ENCODE measurements around the gene SLC10A3.

SLC10A3 gene, protein sequence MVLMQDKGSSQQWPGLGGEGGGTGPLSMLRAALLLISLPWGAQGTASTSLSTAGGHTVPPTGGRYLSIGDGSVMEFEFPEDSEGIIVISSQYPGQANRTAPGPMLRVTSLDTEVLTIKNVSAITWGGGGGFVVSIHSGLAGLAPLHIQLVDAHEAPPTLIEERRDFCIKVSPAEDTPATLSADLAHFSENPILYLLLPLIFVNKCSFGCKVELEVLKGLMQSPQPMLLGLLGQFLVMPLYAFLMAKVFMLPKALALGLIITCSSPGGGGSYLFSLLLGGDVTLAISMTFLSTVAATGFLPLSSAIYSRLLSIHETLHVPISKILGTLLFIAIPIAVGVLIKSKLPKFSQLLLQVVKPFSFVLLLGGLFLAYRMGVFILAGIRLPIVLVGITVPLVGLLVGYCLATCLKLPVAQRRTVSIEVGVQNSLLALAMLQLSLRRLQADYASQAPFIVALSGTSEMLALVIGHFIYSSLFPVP

DNA sequence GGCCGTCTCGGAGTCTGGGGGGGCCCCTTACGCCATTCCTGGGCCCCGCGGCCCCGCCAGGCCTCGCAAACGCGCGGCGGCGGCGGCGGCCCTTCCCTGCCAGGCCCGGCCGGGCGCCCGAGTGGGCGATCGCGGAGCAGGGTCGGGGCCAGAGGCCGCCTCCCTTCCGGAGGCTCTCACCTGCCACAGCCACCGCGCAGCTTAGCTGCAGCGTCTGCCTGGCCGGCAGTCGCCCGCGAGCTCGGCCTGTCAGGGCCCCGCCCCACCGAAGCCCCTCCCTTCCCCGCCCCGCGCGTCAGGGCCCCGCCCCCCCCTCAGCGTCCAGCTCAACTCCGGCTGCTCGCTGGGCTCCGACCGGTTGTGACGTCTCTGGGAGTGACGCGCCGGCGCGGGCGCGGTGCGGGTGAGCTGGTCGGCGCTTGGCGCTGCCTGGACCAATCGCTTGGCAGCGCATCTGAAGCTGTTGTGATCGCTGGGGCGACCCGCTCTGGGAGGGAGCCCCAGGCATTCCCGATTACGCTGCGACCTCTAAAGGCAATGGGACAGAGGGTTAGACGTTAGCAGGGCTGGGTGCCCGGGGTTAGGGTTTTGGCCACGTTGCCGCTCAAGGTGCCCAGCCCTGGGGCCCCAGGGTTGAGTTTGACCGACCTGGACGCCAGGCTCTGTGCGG lies at the start of gene SLC10A3:
TSS of gene SLC10A3 (minus strand) at position 216 of the 670 bp plus-strand sequence. CDS start 1,689 bp downstream, outside the sequence.
- peak; percentile 88 to 92 for DNase-seq

DNA sequence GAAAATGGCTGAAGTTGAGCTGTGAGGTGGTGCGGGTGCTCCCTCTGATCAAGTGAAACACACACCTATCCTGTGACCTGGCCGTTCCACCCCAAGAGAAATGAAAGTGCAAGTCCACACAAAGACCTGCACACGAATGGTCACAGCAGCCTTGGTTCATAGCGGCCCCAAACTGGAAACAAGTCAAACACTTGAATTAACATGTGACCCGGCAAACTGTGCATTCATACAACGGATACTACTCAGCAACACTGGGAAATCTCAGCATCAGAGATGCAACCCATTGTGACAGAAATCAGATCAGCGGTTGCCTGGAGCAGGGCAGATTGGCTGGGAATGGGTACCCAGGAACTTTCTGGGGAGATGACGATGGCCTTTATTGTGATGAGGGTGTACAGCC lies 48.6 kb upstream of the SLC10A3 start:
- DNase-seq = no peak

DNA sequence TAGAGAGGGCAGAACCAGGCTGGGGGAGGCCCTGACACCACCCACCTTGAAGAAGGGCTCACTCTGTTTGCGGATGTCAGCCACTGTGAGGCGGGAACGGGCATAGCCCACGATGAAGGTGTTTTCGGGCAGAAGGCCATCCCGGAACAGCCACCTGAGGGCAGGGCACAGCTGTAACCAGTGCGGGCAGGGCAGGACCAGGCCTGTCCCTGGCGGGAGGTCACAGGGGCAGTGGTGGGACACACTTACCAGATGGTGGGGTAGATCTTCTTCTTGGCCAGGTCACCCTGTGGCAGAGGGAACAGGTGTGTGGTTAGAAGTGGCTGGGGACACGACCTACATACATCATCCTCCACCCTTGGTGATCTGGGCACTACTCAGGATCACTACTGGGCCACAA lies 45.5 kb upstream of the SLC10A3 start:
- no peak for DNase-seq

DNA sequence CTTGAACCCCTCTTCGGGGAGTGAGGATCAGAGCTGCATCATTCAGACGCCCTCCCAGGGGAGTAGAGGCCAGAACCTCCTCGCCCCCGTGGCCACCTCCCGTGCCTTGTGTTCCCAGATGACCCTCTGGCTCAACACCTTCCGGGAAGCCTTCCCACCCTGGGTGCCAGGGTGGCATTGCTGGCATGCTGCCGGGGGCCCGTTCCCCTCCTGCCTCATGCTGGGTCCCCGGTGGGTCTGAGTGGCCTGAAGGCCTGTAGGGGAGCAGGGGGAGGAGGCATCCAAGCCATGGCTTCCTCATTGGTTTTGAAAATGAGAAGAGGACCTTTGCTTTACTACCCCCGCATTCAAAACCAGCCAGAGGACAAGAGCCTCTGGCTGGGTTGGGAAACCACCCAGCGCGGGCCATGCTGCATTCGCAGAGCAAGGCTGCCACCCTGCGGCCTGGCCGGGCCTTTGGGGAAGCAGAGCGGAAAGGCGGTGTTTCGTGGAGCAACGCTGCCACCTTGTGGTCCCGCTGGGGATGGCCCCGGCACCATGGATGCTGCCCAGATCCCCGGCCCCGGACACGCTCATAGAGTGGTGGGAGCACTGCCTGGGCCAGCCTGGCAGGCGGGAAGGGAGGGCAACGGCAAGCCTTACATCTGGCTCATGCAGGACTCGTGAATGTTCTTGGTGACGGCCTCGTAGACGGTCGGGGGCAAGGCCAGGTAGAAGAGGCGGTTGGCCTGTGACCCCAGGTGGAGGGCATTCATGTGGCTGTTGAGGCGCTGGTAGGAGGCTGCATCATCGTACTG lies 44.3 kb upstream of the SLC10A3 start:
- peak; percentile 93 to 95 for DNase-seq

DNA sequence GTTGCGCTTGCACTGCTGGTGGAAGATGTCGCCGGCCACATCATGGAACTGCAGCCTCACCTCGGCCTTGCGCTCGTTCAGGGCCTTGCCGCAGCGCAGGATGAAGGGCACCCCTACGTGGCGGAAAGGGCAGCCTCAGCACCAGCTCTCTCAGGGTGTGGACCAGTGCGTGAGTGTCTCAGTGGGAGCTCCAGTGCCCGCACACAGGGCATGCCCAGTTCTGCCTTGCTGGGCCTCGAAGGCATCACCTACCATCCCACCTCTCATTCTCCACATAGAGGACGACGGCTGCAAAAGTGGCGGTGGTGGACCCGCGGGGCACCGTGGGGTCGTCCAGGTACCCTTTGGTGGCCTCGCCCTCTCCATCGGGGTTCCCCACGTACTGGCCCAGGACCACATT lies 42.3 kb upstream of the SLC10A3 start:
- DNase-seq = no peak

DNA sequence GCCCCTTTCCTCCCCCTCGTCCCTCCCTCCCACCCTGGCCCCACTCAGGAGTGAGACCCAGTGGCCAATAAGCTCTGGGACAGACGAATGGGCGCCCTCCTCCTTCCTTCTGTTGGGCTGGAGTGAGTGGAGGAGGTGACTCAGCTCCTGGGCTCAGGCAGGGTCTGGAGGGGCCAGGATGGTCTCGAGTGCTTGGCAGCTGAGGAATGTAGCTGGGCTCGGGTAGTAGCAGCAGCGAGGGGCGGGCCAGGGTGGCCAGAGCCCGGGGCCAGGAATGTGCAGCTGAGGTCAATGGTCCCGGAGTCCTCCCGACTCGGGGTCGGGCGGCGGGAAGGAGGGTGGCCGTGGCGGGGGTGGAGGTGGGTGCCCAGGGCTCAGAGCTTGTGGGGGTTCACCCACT lies 41.2 kb upstream of the SLC10A3 start:
- DNase-seq = no peak

DNA sequence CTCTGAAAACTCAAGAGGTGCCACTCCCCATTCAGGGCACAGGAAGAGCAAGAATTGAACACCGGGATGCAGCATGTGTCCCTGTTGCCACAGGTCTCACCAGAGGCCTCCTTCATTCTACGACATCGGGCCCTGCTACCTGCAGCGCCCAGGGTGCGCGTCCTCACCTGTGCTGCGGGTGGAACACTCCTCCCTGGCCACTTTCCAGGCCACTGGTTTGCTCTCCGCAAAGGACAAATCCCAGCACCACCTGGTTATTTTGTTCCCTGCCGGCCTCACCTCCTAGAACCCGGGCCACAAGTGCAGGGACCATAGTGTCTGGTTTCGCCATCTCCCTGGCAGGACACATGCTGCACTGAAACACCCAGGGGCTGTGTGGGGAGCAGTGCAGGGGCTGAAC lies 39.9 kb upstream of the SLC10A3 start:
- DNase-seq = no peak

DNA sequence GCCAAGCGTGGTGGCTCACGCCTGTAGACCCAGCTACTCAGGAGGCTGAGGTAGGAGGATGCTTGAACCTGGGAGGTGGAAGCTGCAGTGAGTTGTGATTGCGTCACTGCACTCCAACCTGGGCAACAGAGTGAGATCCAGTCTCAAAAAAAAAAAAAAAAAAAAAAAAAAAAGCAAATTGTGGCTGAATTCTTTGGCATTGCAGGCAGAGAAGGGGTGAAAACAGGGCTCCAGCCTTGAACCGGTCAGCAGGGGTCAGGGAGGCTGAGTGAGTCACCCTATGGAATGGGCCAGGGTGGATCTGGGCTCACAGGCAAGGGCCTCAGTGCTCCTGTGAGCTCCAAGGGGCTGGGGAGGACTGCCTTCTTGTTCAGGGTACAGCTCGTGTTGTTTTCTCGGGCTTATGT lies 38.8 kb upstream of the SLC10A3 start:
- DNase-seq = no peak

DNA sequence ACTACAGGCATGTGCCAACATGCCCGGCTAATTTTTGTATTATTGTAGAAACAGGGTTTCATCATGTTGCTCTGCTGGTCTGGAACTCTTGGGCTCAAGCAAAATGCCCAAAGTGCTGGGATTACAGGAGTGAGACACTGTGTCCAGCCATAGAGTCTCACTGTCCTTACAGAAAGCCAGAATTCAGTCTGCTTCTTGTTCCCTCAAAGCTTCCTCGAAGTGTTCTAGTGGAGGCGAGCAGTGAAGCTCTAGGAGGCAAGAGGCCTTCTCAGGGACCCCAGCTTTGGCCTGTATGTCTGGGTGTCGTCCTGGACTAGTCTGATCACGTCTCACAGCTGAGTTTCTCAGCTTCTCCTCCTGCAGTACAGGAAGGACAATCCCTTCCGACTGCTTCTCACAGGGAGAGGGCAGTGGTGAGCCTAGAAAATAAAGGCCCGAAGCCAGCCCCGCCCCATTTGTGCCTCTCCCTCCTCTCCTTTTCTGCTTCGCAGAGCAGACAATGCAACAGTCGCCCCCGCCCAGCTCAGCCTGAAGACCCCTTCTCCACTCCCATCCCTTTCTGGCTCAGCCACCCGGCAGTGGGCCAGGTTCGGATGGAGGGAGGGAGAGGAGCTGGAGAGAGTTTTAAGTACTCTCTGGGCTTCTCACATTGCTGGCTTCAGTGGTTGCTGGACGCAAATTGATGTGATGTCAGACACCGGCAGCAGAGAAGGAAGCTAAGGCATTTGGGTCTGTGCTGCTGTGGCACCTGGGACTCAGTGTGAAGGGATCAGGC lies 36.7 kb upstream of the SLC10A3 start:
- DNase-seq = peak; percentile 73 to 76

DNA sequence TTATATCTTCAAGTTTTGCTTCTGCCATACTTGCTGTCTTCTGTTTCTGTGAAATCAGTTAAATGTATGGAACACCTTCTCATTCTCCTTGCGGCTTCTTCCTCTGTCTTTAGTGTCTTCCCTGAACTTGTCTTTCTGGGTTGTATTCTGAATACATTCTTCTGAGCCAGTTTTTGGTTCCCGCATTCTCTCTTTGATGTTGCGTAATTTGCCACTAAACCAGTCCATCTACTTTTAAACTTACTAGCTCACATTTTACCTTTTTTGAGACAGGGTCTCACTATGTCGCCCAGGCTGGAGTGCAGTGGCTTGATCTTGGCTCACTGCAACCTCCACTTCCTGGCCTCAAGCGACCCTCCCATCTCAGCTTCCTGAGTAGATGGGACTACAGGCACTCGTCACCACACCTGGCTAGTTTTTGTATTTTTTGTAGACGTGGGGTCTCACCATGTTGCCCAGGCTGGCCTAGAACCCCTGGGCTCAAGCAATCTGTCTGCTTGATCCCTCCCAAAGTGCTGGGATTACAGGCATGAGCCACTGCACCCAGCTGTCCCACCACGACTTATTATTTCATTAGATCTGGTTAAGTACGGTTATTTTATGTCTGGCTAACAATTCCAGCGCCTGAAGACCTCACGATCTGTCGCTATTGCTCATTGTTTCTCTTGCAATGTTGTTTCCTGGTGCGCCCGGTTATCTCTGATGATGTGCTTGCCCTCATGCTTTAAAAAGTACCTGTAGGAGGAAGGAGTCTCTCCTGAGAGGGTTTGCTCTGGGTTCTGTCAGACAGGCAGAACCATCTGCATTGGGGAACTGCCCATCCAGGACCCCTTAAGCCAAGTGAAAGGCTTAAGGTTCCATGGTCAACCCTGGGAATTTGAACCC lies 35.4 kb upstream of the SLC10A3 start:
- DNase-seq = no peak

DNA sequence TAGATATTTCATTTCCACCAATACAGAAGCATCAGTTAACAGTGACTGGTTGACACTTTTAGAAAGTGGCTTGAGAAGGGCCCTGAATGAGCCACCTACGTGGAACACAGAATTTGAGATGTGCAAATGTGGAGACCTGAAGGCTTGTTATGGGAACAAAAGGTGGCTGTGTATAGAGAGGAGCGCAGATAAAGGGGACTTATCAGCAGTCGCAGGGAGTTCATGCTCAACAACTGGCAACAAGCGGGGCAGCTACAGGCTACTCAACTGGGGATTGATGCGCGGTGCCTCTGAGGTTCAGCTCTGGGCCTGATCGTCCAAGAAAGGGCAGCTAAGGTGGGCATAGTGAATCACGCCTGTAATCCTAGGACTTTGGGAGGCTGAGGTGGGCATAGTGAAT lies 29.0 kb upstream of the SLC10A3 start:
- DNase-seq = no peak

DNA sequence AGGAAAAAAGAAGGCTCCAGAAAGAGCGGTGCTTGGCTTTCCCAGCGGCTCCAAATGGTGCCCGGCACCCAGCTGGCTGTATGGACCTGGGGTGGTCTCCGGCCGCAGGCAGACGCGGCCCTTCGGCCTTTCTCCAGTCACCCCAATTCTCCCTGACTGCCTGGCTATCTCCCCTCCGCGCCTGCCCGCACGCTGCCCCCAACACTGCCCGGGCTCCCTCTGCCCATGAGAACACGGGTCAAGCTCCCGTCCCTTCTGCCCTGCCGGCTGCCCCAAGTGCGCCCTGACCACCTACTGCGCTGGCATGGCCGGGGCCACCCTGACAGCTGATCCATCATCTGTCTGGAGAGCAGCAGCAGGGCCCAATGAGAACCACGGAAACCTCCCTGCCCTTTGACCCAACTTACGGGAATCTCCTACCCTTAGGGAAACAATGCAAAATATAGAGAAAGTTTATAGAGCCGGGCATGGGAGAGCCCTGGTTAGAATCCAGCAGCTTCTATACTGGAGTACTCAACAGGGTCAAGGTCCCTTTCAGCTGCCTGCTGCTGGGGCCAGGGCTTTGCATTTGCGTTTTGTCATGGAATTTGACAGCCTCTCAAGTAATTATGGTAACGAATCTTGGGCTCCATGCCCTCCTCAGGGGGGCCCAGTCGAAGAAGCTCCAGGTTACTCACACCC lies 26.8 kb upstream of the SLC10A3 start:
- DNase-seq = no peak

DNA sequence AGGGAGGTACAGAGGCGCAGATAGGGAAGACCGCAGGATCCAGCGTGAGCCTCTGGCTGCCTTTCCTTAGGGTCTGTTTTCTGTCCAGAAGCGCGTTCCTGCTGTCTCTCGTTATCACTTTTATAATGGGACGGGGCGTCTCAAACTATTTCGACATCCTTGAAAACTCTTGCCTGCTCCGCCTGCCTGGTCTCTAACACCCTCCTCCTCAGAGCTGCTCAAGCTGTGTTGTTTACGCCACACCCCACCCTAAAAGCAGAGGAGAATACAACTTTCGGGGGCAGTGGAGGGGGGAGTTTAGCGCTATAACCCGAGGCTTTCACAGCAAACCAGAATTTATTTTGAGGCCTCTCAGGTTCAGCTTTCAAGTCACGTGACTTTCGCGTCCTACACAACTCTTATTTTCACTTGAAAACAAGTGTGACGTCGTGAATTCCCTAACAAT lies 26.2 kb upstream of the SLC10A3 start:
- no peak for DNase-seq

DNA sequence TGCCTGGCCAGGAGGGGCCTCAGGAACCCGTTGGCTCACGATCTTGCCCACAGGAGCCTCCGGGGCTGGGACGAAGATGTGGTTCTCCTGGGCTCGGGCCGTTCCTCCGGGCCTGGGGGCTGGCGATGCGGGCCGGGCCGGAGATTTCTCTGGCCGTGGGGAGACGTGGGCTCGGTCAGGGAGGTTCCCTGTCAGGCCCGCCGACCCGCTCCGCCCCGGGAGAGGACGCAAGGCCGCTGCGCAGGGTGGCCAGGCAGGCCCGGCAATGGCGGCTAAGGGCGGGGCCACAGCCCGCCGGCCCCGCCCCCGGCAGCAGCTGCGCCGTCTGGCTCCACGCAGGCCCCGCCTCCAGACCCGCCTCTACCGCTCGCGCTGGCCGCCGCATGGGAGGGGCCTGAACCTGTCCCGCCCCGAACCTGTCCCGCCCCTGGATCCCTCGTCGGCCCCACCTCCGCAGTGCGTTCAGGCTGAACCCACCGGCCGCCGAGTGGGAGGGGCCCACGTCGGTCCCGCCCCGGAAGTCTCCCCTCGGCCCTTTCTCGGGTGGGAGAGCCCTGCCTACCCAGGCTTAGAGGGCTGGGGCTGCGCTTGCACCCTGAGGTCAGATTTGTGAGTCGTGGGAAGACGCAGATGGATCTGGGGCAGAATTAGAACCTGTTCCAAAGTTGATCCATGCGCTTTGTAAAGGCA lies 25.7 kb upstream of the SLC10A3 start, which contains the start of gene FAM3A:
TSS of gene FAM3A (minus strand) at position 267 of the 690 bp plus-strand sequence. CDS start 460 bp downstream, outside the sequence.
- DNase-seq = peak; percentile 95 to 97

DNA sequence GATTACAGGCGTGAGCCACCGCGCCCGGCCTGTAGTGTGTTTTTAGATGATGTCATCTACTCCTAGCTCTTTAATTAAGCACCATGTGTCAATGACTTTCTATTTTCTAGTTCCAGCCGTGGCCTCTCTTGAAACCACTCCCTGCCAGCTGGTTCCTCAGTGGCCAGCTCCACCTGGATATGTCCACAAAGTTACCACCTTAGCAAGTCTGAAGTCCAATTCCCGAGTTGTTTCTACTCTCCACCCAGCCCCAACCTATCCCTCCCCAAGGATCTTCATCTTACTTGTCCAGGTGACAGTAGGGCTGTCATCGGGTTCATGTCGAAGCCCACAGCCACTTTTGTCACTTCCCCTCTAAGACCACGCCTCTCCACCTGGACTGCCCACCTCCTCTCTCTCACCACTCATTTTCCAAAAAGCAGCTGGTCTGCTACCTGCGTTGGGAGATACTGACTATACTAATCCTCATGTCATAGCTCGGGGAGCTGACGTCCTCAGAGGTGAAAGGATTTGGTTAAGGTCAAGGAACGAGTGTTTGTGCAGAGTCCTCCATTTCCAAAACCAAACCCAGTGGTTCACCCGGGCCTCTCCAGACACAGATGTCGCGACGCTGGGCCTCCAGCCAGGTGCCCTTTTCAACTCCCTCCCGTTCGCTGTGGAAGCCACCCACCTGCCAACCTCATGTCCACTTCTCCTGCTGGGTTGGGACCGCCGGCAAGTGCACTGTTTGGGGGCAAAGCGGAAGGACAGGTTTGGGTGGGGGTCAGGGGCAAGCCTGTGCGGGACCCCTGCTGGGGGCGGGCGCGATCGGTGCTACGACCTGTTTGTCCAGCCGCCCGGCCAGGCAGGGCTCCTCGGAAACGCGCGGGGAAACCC lies 24.9 kb upstream of the SLC10A3 start:
- DNase-seq = peak; percentile 45 to 49

DNA sequence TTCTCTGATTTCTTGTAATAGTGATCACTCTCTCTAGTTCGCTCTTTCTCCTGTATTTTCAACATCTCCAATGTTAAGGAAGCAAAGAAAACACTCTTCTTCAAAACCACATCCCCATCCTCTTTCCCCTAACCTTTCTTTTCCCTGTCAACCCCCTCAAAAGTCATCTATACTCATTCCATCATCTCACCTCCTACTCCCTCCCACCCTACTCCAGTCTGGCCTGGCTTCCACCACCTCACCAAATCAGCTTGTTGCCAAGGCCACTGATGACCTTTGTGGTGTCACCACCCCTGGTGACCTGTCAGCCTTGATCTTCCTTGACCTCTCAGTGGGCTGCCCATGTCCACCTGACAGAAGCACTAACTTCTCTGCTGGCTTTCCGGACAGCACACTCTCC lies 23.3 kb upstream of the SLC10A3 start:
- DNase-seq = no peak

DNA sequence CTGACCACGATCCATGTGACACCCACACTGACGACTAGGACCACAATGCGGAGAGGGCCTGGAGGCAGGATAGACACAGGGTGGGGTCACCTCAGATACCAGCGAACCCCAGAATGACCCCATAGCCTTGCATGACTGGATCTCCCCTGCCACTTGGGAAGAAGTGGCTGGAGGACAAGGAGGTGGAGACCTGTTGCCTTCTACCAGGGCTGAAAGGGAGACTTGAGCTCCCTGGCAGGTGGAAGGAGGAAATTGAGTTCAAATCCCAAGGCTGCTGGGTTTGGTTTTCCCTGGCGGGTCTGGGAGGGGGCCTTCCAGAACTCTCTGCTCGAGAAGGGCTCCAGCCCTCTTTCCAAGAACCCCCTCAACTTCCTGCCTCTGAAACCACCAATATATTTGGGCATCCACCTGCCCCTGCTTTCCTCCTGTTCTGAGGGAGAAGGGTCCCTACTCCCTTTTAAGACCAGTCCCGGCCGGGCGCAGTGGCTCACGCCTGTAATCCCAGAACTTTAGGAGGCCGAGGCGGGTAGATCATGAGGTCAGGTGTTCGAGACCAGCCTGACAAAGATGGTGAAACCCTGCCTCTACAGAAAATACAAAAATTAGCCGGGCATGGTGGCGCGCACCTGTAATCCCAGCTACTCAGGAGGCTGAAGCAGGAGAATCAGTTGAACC lies 22.6 kb upstream of the SLC10A3 start:
- no peak for DNase-seq

DNA sequence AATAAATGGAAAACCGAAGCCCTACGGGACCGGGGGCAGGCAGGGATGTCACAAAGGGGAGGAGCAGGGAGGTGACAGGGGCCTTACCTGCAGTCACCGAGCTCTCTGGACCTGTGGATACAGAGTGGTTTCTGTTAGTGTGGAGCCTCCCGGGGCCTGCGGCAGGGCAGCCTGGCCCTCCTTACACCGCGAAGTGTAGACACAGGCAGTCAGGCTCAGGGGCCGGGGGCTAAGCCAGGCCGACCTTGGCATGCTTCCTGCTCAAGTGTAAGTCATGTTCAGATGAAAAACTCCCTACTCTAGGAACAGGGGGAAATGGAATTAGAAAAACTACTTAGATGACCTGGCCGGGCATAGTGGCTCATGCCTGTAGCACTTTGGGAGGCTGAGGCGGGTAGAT lies 21.3 kb upstream of the SLC10A3 start:
- no peak for DNase-seq

All from activated T-cell treated with anti-CD3 and anti-CD28 coated beads, Interleukin-2, amount 50 U/mL, for 48 hours (primary cell).